ENCODE results near the gene KRTCAP2.
"Not testable (repeated sequence)": the region's sequence is repeated elsewhere in the genome, so short reads cannot be mapped to it uniquely, and the experiment has no call there.

GRCh38 chr1:155193991-155194240, 20.8 kb upstream of the KRTCAP2 start:
- TF ChIP-seq CTCF (IDR thresholded peaks at IDR 0.05; ENCODE audit: low read length); EZH2 (optimal IDR thresholded peaks at IDR 0.05; ENCODE audit: low read depth, low read length): not testable (repeated sequence)
